ENCODE results near the gene SGSM1.
"Not testable (repeated sequence)": the region's sequence is repeated elsewhere in the genome, so short reads cannot be mapped to it uniquely, and the experiment has no call there.

SGSM1 gene

DNA sequence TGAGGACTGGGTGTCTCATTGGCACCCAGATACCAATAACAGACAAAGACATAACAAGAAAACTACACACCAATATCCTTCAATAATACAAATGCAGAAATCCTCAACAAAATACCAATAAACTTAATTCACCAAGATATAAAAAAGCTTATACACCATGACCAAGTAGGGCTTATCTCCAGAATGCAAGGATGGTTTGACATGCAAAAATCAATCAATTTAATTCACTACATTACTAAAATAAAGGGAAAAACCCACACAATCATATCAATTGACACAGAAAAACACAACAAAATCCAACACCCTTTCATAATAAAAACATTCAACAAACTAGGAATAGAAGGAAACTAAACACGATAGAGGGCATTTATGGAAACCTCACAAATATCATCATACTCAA, 99.9 kb downstream of the SGSM1 start:
- no peak for DNase-seq (ENCODE audit: low read depth)

DNA sequence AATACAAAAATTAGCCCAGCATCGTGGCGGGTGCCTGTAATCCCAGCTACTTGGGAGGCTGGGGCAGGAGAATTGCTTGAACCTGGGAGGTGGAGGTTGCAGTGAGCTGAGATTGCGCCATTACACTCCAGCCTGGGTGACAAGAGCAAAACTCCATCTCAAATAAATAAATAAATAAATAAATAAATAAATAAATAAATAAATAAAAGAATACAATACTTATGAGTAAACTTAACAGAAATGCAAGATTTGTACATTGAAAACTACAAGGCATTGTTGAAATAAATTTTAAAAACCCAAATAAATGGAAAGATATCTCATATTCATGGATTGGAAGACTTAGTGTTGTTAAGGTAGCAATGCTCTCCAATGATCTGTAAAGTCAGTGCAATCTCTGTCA, 101.1 kb downstream of the SGSM1 start:
- not testable (repeated sequence) for DNase-seq (ENCODE audit: low read depth)

DNA sequence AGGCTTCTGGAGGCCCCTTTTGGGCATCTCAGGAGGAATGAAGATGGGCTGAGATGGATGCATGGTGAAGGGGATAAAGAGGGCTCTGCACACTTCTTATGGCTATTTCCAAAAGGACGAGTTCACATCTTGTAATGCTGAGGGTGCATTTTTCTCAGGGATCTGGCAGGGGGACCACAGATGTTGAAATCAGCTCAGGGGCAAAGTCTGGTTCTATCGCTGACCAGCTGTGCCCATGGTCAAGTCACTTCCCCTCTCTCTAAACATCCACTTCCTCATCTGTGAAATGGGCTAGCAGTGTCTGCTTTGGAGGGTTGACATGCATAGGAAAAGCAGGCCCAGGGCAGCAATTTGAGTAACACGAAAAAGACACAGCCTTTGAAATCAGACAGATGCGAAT, 114.0 kb downstream of the SGSM1 start:
- no peak for DNase-seq (ENCODE audit: low read depth)

DNA sequence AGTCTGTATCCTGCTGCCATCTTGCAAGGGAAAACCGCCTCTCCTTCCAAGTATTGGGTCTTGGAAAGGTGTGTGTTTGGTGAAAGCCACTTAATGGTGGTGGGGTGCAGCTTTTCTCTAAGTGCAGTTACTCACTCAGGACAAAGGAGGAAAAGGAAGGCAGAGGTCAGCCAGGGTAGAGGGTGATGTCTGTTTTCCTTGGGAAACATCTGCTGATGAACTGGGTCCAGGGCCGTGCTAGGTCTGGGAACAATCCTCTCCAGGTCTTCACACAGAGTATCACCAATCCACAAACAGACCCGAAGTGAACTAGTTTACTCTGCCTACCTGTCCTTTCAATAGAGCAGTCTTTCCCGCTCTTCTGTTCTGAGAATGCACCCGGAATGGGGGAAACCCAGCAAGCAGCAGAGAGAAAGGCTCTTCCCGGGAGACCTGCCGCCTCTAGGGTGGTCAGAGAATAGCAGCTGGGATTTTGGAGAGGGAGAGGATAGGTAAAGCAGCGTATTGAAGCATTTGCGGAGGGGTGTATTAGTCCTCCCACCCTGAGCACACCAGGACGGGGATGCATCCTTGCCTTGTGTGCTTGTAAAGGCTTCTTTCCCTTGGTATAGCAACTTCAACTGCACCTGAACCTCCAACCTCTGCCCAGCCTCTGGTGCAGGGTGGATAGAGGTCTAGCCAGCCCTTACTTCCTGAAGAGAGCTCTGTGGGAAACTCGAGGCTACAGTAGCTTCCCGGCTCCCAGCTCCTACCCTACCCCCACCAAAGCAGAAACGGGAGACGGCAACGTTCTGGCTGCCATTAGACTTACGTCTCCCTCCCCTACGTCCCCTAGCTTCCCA, 119.8 kb downstream of the SGSM1 start:
- DNase-seq (ENCODE audit: low read depth), result no peak

DNA sequence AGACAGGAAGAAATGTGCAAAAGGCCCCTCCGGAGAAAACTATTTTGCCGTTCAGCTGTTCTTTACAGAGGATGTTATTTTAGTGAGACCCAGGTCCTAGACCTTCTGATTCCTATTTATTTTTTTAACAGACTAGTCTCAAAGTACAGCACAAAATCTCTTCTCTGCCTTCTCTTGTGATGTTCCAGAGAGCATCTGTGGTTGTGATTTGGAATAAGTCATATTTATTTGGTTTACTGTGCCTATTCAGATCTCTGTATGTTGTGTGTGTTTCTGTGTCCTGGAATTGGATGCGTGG, 120.4 kb downstream of the SGSM1 start:
- DNase-seq (ENCODE audit: low read depth), result no peak

DNA sequence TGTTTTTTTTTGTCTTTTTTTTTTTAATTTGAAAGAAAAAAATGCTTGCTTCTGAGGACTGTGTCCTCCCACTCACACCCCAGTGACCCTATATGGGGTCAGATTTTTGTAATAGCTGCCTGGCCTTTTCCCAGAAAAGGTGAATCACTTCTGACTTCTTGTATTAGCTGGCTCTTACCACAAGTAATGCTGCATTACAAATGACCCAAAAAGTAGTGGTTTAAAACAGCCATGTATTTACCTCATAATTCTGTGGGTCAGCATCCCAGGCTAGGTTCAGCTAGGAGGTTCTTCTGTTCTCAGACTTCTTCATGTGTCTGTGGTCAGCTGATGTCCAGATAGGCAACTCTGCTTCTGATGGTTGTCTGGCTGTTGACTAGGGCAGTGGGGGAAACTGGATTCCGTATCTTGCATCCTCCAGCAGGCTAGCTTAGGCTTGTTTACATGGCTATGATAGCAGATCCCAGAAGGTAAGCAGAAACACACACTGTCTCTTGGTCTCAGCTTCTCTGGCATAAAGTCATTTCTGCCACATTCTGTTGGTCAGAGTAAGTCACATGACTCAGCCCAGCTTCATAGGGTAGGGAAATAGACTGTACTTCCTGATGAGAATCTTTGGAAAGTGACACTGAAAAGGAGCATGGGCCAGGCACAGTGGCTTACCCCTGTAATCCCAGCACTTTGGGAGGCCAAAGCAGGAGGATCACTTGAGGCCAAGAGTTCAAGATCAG, 121.0 kb downstream of the SGSM1 start:
- DNase-seq (ENCODE audit: low read depth), result no peak

DNA sequence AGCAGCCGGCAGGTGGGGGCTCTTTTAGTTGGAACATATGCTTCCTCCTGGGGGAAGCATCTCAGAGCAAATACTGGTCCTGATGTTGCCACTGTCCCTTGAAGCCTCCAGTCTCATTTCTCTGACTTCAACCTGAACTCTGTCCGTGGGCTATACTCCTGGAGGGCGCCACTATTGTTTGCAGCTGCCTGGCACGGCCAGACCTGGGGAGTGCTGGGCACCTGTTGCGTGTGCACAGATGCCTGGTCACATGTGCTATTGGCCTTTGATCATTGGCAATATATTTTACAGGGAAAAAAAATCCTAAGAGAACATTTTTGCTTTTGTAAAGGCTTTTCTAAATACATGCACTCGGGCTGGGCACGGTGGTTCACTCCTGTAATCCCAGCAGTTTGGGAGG, 122.3 kb downstream of the SGSM1 start:
- DNase-seq (ENCODE audit: low read depth), result no peak

DNA sequence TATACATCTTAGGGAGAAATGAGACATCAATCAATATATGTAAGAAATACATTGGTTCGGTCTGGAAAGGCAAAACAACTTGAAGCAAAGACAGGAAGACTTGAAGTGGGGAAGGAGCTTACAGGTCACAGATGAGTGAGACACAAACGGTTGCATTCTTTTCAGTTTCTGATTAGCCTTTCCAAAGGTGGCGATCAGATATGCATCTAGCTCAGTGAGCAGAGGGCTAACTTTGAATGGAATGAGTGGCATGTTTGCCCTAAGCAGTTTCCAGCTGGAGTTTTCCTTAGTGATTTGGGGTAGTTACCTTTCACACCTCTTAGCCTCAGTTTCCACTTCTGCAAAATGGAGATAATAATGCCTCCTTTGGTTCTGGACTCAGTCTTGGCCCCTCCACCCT, 124.7 kb downstream of the SGSM1 start:
- DNase-seq (ENCODE audit: low read depth), result no peak

DNA sequence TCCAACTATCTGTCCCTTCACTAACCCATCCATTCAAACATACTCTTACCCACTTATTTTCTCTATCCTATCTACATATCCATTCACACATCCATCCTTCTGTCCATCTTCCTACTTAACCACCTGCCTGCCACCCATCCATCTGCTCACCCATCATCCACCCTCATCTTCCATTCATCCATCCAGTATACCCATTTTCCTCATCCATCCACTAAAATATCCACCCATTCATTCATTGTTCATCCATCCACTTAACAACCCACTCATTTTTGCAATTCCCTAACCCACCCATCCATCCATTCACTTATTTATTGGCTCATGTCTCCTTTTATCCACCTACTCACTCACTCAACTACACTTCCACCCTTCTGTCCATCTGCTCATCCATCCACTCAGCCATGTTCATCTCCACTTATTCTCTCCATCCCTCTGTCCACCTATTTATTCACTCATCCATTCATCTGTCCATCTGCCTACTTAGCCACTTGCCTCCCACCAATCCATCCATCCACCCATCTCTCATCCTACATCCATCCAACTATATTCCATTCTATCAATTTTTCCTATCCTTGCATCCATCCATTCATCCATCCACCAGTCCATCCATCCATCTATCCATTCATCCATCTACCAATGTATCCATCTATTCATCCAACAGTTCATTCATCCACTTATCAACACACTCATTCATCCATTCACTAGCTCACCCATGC, 129.9 kb downstream of the SGSM1 start:
- DNase-seq (ENCODE audit: low read depth), result no peak

DNA sequence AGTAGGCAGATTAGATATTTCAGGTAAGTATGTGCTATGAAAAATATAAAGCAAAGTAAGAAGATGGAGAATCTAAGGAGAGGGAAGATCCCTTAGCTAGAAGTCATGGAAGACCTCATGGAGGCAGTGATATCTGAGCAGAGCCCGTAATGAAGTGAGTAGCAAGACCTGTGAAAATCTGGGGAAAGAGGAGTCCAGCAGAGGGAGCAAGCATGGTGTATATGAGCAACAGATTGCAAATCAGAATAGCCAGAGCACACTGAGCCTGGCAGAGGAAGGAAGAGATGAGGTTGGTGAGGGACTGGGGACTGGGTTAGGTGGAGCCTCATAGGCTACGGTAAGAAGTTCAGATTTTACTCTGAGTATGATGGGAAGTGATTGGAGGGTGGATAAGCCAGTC, 131.1 kb downstream of the SGSM1 start:
- DNase-seq (ENCODE audit: low read depth), result no peak

DNA sequence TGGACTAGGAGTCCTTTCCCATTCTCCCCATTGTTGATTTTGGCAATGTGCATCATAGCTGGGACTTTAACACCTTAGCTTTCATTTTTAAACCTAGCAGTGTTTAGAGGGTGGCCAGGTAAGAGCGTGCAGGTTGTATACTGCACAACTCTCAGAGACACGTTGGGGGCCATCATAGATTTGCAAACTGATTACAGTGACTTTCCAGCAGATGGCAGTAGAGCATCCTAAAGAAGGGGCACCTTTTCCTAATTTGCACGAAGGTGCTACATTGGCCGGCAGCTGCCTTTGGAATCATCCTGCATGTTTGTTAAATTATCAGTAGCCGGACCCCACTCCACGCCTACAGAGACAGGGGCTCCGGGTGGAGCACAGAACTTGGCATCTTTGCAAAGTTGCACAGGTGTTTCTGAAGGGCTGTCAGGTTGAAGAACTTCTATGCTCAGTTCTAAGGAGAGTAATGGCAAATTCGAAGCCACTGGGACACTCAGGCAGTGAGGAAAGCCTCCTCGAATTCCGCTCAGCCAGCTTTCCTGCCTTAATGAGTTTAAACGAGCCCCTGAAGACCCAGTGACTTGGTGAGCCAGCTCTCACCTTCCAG, 132.8 kb downstream of the SGSM1 start:
- DNase-seq (ENCODE audit: low read depth), result no peak

DNA sequence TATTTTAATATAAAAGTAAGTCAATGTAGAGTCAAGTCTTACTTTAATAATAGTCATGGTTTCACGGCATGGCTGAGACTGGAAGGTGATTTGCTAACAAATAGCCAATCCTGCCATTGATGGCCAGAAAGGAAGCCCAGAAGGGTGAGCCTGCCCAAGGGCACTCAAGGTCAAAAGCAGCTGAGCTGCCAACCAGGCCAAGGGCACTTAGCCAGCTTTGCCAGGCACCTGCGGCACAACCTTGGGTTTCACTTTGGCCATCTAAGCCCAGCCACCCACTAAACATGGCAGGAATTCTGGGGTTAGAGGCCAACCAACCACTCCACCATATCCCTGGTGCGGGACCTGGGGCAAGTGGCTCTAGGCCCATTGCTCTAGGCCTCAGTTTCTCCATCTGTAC, 136.3 kb downstream of the SGSM1 start:
- no peak for DNase-seq (ENCODE audit: low read depth)

DNA sequence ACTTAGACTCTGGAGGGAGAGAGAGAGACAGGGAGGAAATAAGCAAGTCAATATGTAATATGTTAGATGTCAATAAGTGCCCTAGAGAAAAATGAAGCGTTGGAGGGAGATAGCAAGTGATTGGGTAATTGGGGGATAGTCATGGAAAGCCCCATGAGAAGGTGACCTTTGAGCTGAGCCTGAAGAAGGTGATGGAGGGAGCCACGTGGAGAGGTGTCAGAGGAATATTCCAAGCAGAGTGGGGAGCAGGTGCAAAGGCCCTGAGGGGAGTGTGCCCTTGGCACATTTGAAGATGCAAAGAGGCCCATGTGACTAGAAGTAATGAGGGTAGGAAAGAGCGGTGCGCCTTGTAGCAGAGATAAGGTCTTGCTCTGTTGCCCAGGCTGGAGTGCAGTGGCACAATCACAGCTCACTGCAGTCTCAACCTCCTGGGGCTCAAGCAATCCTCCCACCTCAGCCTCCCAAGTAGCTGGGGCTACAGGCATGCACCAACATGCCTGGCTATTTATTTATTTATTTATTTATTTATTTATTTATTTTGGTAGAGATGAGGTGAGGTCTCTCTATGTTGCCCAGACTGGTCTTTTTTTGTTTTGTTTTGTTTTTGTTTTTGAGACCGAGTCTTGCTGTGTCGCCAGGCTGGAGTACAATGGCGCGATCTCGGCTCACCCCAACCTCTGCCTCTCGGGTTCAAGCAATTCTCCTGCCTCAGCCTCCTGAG, 138.4 kb downstream of the SGSM1 start:
- DNase-seq (ENCODE audit: low read depth), result no peak

DNA sequence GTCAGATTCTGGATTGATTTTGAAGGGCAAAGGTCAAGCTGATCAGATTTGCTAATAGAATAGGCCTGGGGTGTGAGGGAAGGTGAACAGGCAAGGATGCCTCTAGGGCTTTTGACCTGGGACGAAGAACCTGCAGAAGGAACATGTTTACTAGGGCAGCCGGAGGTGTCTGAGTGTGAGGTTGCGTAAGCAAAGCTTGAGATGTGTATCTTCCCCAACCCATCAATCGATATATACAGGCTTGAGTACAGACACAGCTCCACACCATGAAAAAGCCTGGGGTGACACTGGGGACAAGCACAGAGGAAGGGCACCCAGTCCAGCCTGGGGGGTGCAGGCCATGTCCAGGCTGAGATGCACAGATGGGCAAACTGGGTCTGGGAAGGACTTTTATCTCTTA, 139.4 kb downstream of the SGSM1 start:
- DNase-seq (ENCODE audit: low read depth), result no peak

DNA sequence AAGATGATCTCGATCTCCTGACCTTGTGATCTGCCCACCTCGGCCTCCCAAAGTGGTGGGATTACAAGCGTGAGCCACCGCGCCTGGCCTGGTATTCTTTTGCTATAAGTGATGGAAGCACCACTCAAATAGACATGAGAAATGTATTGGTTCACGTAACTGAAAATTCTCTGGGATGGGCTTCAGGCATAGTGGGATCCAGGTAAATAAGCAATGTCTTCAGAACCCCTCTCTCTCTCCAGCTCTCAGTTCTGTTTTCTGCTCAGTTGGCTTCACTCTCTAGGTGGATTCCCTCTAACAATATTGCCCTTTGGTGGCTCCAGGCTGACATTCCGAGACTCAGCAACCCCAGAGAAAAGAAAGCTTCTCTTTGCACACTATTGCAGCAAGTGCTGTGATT, 141.4 kb downstream of the SGSM1 start:
- DNase-seq (ENCODE audit: low read depth), result no peak

DNA sequence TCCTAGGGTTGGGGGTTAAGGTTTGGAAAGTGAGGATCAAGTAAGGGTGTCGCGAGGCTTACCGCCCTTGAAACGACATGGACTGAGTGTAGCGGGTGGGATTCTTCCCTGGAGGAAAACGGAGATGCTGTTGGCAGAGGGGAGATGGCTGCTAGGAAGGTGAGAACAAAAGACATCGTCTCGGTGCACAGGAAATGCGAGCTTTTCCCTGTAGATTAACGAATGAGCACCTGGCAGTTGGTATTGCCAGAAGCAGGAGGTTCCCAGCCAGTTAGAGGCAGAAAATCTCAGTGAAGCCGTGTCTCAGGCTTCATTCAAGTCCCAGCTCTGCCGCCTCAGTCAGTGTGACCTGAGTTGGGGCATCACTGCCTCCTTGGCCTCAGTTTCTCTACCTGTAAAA, 141.9 kb downstream of the SGSM1 start:
- no peak for DNase-seq (ENCODE audit: low read depth)

DNA sequence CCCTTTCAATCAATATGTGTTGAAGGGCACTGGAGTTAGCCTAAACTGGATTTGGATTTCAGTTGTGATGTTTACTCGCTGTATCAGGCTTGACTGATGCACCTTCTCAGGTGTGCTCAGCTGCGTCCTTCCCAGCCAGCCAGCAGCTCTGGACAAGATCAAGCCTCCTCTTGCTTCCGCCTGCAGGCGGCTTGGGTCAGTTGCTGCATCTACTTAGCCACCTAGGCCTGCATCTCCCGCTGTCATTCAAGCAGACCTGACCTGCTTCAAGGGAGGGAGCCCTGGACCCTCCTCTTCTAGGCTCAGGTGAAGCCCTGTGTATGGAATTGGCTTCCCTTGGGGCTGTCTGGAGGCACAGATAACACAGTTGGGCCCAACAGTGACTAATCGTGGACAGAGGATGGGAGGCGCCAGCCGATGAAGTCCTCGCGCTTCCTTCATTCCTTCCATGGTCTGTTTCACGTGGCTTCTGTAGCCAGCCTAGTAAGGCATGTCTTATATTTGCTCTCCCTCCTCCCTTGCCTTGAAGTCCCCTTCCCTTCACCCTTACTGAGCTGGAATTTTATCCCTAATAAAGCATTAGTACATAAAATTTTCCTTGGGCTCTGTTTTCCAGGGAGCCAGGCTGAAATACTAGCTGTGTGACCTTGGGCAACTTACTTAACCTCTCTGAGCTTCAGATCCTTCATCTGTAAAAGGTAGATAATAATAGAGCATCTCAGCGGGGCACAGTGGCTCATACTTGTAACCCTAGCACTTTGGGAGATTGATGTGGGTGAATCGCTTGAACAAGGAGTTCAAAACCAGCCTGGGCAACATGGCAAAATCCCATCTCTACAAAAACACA, 142.6 kb downstream of the SGSM1 start:
- DNase-seq (ENCODE audit: low read depth), result no peak

DNA sequence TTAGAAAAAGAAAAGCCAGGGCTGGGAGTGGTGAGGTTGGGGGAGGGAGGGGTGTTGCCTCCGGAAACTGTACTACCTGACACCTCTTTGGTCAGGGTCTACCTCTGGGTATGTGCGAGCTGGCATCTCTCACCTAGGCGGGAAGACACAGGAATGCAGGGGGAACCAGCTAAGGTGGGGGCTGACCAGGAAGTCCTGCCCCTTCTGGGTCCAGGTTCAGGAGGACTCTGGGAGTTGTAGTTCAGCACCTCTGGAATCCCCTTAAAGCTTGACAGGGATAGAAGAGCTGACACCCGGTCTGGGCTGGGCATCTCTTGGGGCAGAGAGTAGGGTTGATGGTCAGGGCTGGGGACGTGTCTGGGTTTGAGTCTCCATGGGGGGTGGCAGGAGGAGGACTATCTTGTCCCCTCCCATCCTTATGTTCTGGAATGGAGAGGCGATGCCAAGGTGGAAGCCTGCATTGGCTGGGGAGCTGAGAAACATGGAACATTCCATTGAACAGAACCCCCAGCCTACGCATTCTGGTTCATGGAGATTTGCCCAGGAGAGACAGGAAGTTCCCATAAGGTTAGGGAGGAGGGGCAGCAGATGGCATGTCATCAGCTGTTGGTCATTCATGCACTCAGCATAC, 144.4 kb downstream of the SGSM1 start:
- no peak for DNase-seq (ENCODE audit: low read depth)

DNA sequence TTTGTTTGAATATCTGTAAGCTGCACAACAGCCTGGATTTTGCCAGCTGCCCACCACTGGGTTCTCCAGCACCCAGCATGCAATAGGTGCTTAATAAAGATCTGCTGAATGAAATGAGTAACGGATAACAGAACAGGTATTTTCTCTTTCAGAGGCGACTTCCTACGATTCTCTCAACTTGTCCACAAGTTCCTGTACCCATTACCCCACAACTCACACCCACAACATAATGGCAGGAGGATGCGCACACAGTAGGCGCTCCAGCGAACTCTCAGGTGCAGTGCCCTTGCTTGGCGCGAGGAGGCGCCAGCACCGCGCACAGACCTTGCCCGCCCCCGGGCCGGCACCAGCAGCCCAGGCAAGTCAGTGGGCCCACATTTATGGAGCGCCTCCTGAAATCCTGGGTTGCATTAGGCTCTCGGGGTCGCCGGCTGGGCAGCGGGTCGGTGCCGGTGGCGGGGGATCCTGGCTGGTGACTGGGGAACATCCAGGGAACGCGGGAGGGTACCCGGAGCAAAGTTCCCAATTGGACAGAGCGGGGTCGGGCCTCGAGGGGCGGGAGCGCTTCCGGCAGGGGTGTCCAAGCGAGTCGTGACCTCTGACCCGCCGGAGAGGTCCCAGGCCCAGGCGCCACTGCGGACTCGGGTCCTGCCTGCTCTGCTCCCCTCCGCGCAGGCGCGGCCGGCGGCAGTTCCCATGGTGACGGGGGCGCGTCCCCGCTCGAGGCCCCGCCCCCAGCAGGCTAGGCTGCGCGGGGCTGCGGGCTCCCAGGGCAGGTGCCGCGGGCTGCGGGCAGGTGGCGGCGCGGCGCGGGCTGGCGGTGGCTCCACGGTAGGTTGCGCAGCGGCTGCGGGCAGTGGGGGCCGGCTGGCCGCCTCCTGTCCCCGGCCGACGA, 146.2 kb downstream of the SGSM1 start, which contains the start of gene KIAA1671:
KIAA1671 (plus strand) TSS at position 775 of the 895 bp plus-strand sequence. CDS start 75,284 bp downstream, outside the sequence.
- peak; percentile 84 for DNase-seq (ENCODE audit: low read depth)
